BLaER1 treated with 17β-estradiol and CSF1 and Interleukin-3, amounts not matched to agents 10 nM and 100 nM (cell line): ENCODE data around the gene DERL3.
A peak's percentile ranks its signal among the peaks of the same experiment; 100 is the strongest.

ENCODE experiments used
- H3K27ac ChIP-seq, 11 experiments: shearing (Covaris generic); formaldehyde crosslinking; 2 replicates each; pipeline ENCODE4 v1.8.1; 2022
- H3K27me3 ChIP-seq, 11 experiments: shearing (Covaris generic); formaldehyde crosslinking; 2 replicates each; pipeline ENCODE4 v1.8.1; 2022
- H3K36me3 ChIP-seq, 11 experiments: shearing (Covaris generic); formaldehyde crosslinking; 2 replicates each; pipeline ENCODE4 v1.8.1; 2022
- H3K4me1 ChIP-seq, 10 experiments: shearing (Covaris generic); formaldehyde crosslinking; 2 replicates each; pipeline ENCODE4 v1.8.1; 2022
- H3K4me2 ChIP-seq, 11 experiments: shearing (Covaris generic); formaldehyde crosslinking; 2 replicates each; pipeline ENCODE4 v1.8.1; 2022
- H3K4me3 ChIP-seq, 10 experiments: shearing (Covaris generic); formaldehyde crosslinking; 2 replicates each; pipeline ENCODE4 v1.8.1; 2022
- H3K9ac ChIP-seq, 11 experiments: shearing (Covaris generic); formaldehyde crosslinking; 2 replicates each; pipeline ENCODE4 v1.8.1; 2022
- H3K9me3 ChIP-seq, 11 experiments: shearing (Covaris generic); formaldehyde crosslinking; replicated peaks in 1 of 11; 2 replicates each; pipeline ENCODE4 v1.8.1; 2022
- H4K20me1 ChIP-seq, 11 experiments: shearing (Covaris generic); formaldehyde crosslinking; 2 replicates each; pipeline ENCODE4 v1.8.1; 2022
- Cebpa-rat ChIP-seq, 11 experiments: shearing (Covaris generic); IDR thresholded peaks; 2 replicates each; pipeline ENCODE4 v1.8.1; 2022

DERL3 gene

DNA sequence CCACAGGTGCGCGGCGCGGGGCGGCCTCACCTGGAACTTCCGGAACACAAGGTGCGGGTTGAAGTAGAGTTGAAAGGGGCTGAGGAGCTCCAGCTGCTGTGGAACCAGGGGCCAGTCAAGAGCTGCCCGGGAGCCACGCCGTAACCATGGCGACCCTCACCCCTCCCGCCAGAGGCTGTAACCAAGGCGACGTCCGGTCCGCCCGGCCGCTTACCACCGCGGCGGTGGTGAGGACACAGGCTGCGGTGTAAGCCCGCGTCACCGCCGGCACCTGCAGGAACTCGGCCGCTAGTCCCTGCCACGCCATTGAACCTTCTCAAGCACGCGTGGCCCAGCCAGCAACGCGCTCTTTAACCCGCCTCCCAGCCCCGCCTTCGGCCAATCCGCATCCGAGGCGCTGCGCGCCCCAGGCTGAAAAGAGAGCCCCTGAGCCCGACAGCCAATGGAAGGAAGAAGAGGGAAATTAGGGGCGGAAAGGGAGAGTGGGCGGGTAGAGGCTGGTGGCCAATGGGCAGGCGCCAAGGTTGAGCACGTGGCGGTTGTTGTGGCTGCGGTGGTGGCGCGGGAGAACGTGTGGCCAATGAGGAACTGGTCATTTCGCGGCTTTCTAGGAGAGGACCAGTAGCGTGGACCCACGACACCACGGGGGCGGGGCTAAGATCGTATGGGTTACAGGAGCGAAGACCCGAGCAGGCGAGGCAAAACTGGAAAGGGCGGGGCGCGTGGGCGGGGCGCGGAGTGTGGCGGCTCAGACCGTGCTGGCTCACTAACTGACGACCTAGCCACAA lies at the start of gene DERL3:
DERL3 (minus strand) TSS at position 326 of the 788 bp plus-strand sequence; CDS start at position 307, 19 bp downstream.
- TF ChIP-seq Cebpa-rat (IDR thresholded peaks at IDR 0.05) = no peak
- peak within 1 kb of the TSS; percentile 42 to 78 (median 72); a peak in 21 of 22 replicates for H3K9ac ChIP-seq
- H4K20me1 ChIP-seq = peaks cover 0 to 47% (median 38%) of the 10 kb centered on the region in 11 experiments; a peak in 20 of 22 replicates
- H3K4me2 ChIP-seq = peak within 1 kb of the TSS; percentile 72 to 98 (median 93)
- peak within 1 kb of the TSS in 10 of 11 experiments; percentile 31 to 78 (median 70); a peak in 17 of 22 replicates for H3K27ac ChIP-seq
- H3K36me3 ChIP-seq = peaks cover 24 to 37% (median 27%) of the 10 kb centered on the region in 11 experiments
- peak within 1 kb of the TSS; percentile 49 to 72 (median 56) for H3K4me3 ChIP-seq
- H3K9me3 ChIP-seq = no peaks in the 10 kb centered on the region
- H3K27me3 ChIP-seq = no peaks in the 10 kb centered on the region
- H3K4me1 ChIP-seq = peaks cover 14 to 80% (median 73%) of the 10 kb centered on the region in 10 experiments

DNA sequence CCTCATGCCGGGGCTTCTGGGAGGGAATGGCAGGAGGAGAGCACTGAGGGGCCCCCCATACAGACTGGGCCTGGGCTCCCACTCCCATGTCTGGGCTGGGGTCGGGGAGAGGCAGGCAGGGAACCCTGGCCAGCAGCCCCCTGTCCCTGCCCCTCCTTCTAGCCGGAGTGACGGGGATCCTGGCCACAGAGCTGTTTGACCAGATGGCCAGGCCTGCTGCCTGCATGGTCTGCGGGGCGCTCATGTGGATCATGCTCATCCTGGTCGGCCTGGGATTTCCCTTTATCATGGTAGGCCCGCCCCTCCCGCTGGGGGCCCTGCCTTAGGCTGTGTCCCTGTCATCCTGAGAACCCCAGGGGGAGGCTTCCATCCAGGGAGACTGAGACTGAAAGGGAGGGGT lies 45.3 kb upstream of the DERL3 start:
- Histone ChIP-seq H3K9ac (no peak overlapping the region), H3K4me1 (peaks cover 0 to 16% (median 8%) of the 10 kb centered on the region in 10 experiments; a peak in 14 of 20 replicates), H3K27me3 (no peaks in the 10 kb centered on the region), H3K4me2 (no peak overlapping the region), H4K20me1 (no peaks in the 10 kb centered on the region; a peak in 1 of 22 replicates), H3K36me3 (peaks cover 0 to 21% (median 7%) of the 10 kb centered on the region in 11 experiments; a peak in 10 of 22 replicates), H3K9me3 (peaks cover 0 to 12% (median 8%) of the 10 kb centered on the region in 11 experiments; a peak in 10 of 22 replicates), H3K27ac (0 out of 22 replicates have a peak overlapping the region, but pooled peaks of 1 of the 11 experiments have one; percentile 1), H3K4me3 (no peak overlapping the region)
- TF ChIP-seq Cebpa-rat (IDR thresholded peaks at IDR 0.05) = no peak

DNA sequence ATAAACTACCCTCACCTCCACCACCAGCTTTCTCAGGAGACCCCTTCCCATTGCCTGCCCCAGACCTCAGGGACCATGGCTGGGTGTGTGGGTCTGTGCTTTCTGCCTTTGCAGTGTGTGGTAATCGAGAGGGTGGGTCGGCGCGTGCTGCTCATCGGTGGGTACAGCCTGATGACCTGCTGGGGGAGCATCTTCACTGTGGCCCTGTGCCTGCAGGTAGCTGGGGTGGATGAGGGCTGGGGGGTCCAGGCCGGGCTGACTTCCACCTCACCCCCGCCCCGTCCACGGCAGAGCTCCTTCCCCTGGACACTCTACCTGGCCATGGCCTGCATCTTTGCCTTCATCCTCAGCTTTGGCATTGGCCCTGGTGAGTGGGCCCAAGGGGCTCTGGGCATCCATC lies 44.9 kb upstream of the DERL3 start:
- H3K4me1 ChIP-seq = peaks cover 0 to 13% (median 7%) of the 10 kb centered on the region in 10 experiments; a peak in 14 of 20 replicates
- H3K27me3 ChIP-seq = no peaks in the 10 kb centered on the region
- TF ChIP-seq Cebpa-rat (IDR thresholded peaks at IDR 0.05) = no peak

DNA sequence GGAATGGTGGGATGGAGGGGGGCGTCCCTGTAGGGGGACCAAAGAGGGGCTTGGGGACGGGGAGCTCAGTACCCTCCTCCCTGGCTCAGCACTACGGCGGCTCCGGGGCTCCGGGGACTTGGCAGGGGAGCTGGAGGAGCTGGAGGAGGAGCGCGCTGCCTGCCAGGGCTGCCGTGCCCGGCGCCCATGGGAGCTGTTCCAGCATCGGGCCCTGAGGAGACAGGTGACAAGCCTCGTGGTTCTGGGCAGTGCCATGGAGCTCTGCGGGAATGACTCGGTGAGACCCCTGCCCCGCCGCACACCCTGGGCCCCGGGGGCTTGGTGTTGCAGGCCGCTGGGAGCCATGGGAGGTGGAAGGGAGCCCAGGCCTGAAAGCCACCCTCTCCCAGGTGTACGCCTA lies 43.6 kb upstream of the DERL3 start:
- no peak overlapping the region for H3K27ac ChIP-seq
- peaks cover 0 to 8% (median 0%) of the 10 kb centered on the region in 10 experiments; a peak in 3 of 20 replicates for H3K4me1 ChIP-seq
- no peak overlapping the region for H3K4me3 ChIP-seq
- H4K20me1 ChIP-seq = no peaks in the 10 kb centered on the region; a peak in 1 of 22 replicates
- H3K9ac ChIP-seq = no peak overlapping the region
- H3K27me3 ChIP-seq = no peaks in the 10 kb centered on the region
- H3K4me2 ChIP-seq = no peak overlapping the region
- no peak for TF ChIP-seq Cebpa-rat (IDR thresholded peaks at IDR 0.05)
- peaks cover 0 to 12% (median 8%) of the 10 kb centered on the region in 11 experiments; a peak in 10 of 22 replicates for H3K9me3 ChIP-seq
- H3K36me3 ChIP-seq = peaks cover 5 to 36% (median 19%) of the 10 kb centered on the region in 11 experiments; a peak in 20 of 22 replicates

More for the DNA sequence above, 44.9 kb upstream of the DERL3 start:
- Histone ChIP-seq H4K20me1 (no peaks in the 10 kb centered on the region; a peak in 1 of 22 replicates), H3K4me2 (no peak overlapping the region), H3K36me3 (peaks cover 0 to 25% (median 8%) of the 10 kb centered on the region in 11 experiments; a peak in 11 of 22 replicates), H3K27ac (no peak overlapping the region), H3K9ac (no peak overlapping the region), H3K4me3 (no peak overlapping the region), H3K9me3 (peaks cover 0 to 12% (median 8%) of the 10 kb centered on the region in 11 experiments; a peak in 10 of 22 replicates)

- no peaks in the 10 kb centered on the region for H3K27me3 ChIP-seq
- H3K4me1 ChIP-seq = peaks cover 7 to 33% (median 19%) of the 10 kb centered on the region in 10 experiments; a peak in 19 of 20 replicates
- no peak overlapping the region for H3K9ac ChIP-seq
- no peak overlapping the region for H3K4me2 ChIP-seq
- TF ChIP-seq Cebpa-rat (IDR thresholded peaks at IDR 0.05) = no peak
- H3K36me3 ChIP-seq = peaks cover 11 to 43% (median 38%) of the 10 kb centered on the region in 11 experiments; a peak in 21 of 22 replicates
- H3K27ac ChIP-seq = no peak overlapping the region
- H3K4me3 ChIP-seq = no peak overlapping the region
- peaks cover 0 to 12% (median 8%) of the 10 kb centered on the region in 11 experiments; a peak in 10 of 22 replicates for H3K9me3 ChIP-seq
- no peaks in the 10 kb centered on the region for H4K20me1 ChIP-seq
Observed at GRCh38 chr22:23878219-23878618, 39.4 kb upstream of the DERL3 start.

DNA sequence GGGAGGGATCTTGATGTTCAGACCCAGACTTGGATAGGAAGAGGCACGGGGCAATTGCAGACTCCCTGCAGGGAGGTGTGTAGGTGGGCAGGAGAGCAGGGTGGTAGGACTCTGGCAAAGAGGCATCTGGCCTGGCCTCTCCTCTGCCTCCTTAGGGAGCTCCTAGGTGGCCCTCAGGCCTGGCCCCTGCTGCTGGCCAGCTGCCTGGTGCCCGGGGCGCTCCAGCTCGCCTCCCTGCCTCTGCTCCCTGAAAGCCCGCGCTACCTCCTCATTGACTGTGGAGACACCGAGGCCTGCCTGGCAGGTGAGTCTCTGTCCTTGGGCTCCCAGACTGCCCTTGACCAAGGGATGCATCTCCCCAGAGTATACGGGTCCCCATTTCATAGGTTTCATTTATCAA lies 38.8 kb upstream of the DERL3 start:
- no peak overlapping the region for H3K4me3 ChIP-seq
- no peak for TF ChIP-seq Cebpa-rat (IDR thresholded peaks at IDR 0.05)
- H3K36me3 ChIP-seq = peaks cover 11 to 43% (median 37%) of the 10 kb centered on the region in 11 experiments; a peak in 21 of 22 replicates
- H3K9ac ChIP-seq = no peak overlapping the region
- H3K27me3 ChIP-seq = no peaks in the 10 kb centered on the region
- H3K4me1 ChIP-seq = peaks cover 7 to 33% (median 19%) of the 10 kb centered on the region in 10 experiments; a peak in 19 of 20 replicates
- H3K27ac ChIP-seq = no peak overlapping the region
- peaks cover 0 to 12% (median 8%) of the 10 kb centered on the region in 11 experiments; a peak in 10 of 22 replicates for H3K9me3 ChIP-seq
- H4K20me1 ChIP-seq = no peaks in the 10 kb centered on the region
- H3K4me2 ChIP-seq = no peak overlapping the region

GRCh38 chr22:23875801-23876200 lies 37.0 kb upstream of the DERL3 start:
- no peak overlapping the region for H3K9ac ChIP-seq
- peaks cover 7 to 33% (median 19%) of the 10 kb centered on the region in 10 experiments; a peak in 19 of 20 replicates for H3K4me1 ChIP-seq
- peaks cover 0 to 12% (median 8%) of the 10 kb centered on the region in 11 experiments; a peak in 10 of 22 replicates for H3K9me3 ChIP-seq
- no peaks in the 10 kb centered on the region for H4K20me1 ChIP-seq
- TF ChIP-seq Cebpa-rat (IDR thresholded peaks at IDR 0.05) = no peak
- H3K27ac ChIP-seq = no peak overlapping the region
- peaks cover 11 to 43% (median 37%) of the 10 kb centered on the region in 11 experiments; a peak in 21 of 22 replicates for H3K36me3 ChIP-seq
- no peak overlapping the region for H3K4me3 ChIP-seq
- no peaks in the 10 kb centered on the region for H3K27me3 ChIP-seq
- H3K4me2 ChIP-seq = peak overlapping the region in 2 of 11 experiments; percentile 77 to 80; a peak in 1 of 22 replicates

GRCh38 chr22:23874871-23875270 lies 36.1 kb upstream of the DERL3 start:
- Histone ChIP-seq H3K36me3 (peaks cover 15 to 46% (median 39%) of the 10 kb centered on the region in 11 experiments; a peak in 21 of 22 replicates), H3K9me3 (peaks cover 0 to 8% (median 5%) of the 10 kb centered on the region in 11 experiments; a peak in 10 of 22 replicates), H4K20me1 (no peaks in the 10 kb centered on the region), H3K4me2 (peak overlapping the region; percentile 8 to 87 (median 74); a peak in 20 of 22 replicates), H3K4me3 (peak overlapping the region in 2 of 10 experiments; percentile 8 to 12; a peak in 1 of 20 replicates), H3K9ac (peak overlapping the region in 3 of 11 experiments; percentile 1 to 33 (median 7); a peak in 3 of 22 replicates), H3K27ac (peak overlapping the region in 7 of 11 experiments; percentile 13 to 55 (median 46); a peak in 11 of 22 replicates), H3K27me3 (no peaks in the 10 kb centered on the region), H3K4me1 (peaks cover 7 to 33% (median 19%) of the 10 kb centered on the region in 10 experiments; a peak in 19 of 20 replicates)
- no peak for TF ChIP-seq Cebpa-rat (IDR thresholded peaks at IDR 0.05)
